ENCODE results near the gene SAXO1.

SAXO1 gene

GRCh38 chr9:18921366-18922075 is 111.5 kb downstream of the SAXO1 start:
- no peak for TF ChIP-seq CTCF (IDR thresholded peaks at IDR 0.05; ENCODE audit: insufficient read depth, low read length)
- TF ChIP-seq POLR2AphosphoS5 (IDR thresholded peaks at IDR 0.05; ENCODE audit: low read depth), result no peak
- TF ChIP-seq GABPA (IDR thresholded peaks at IDR 0.05; ENCODE audit: low read depth), result no peak
- TF ChIP-seq REST (IDR thresholded peaks at IDR 0.05; ENCODE audit: insufficient replicate concordance, low read depth), result no peak
- no peak for TF ChIP-seq SPI1 (IDR thresholded peaks at IDR 0.05; ENCODE audit: borderline replicate concordance, low read depth)
- no peak for DNase-seq (ENCODE audit: low read depth in 1 of 2, low spot score in 1 of 2)
- Histone ChIP-seq H3K27me3 (ENCODE audit: insufficient read depth, poor library complexity, severe bottlenecking) (no peaks in the 10 kb centered on the region), H3K4me3 (replicated peaks; ENCODE audit: insufficient read depth, low read length) (no peak overlapping the region), H3K27ac (replicated peaks) (no peak overlapping the region)

GRCh38 chr9:18920141-18921084 is 112.6 kb downstream of the SAXO1 start:
- H3K4me3 ChIP-seq (replicated peaks; ENCODE audit: insufficient read depth, low read length), result no peak overlapping the region
- no peak for DNase-seq (ENCODE audit: low read depth in 1 of 2, low spot score in 1 of 2)
- no peak overlapping the region for H3K27ac ChIP-seq (replicated peaks)
- no peaks in the 10 kb centered on the region for H3K27me3 ChIP-seq (ENCODE audit: insufficient read depth, poor library complexity, severe bottlenecking)
- TF ChIP-seq POLR2AphosphoS5 (IDR thresholded peaks at IDR 0.05; ENCODE audit: low read depth) (no peak), REST (IDR thresholded peaks at IDR 0.05; ENCODE audit: insufficient replicate concordance, low read depth) (no peak), GABPA (IDR thresholded peaks at IDR 0.05; ENCODE audit: low read depth) (no peak)

GRCh38 chr9:18911714-18912342 is 121.2 kb downstream of the SAXO1 start:
- H3K4me3 ChIP-seq (replicated peaks; ENCODE audit: insufficient read depth, low read length), result no peak overlapping the region
- DNase-seq (ENCODE audit: low read depth in 1 of 2, low spot score in 1 of 2), result no peak
- no peaks in the 10 kb centered on the region for H3K27me3 ChIP-seq (ENCODE audit: insufficient read depth, poor library complexity, severe bottlenecking)
- no peak overlapping the region for H3K27ac ChIP-seq (replicated peaks)
- TF ChIP-seq GABPA (IDR thresholded peaks at IDR 0.05; ENCODE audit: low read depth) (no peak), REST (IDR thresholded peaks at IDR 0.05; ENCODE audit: insufficient replicate concordance, low read depth) (no peak), CTCF (IDR thresholded peaks at IDR 0.05; ENCODE audit: insufficient read depth, low read length) (no peak), SPI1 (IDR thresholded peaks at IDR 0.05; ENCODE audit: borderline replicate concordance, low read depth) (no peak), POLR2AphosphoS5 (IDR thresholded peaks at IDR 0.05; ENCODE audit: low read depth) (no peak)

Measured in HL-60 (cell line).